HL-60 (cell line): ENCODE data around the gene RB1.

Source experiments
- DNase-seq, 2 experiments: peaks; one replicate each; pipeline ENCODE4 v3.0.0-alpha.2; 2010 to 2020; ENCODE audit warnings: low read depth in 1 of 2, low spot score in 1 of 2
- H3K27ac ChIP-seq: fragments of 250-450 bp; sonication (Bioruptor Pico); replicated peaks from 2 replicates; pipeline ENCODE4 v1.5.1; 2020; ENCODE audit warnings: mild to moderate bottlenecking, moderate library complexity
- H3K27me3 ChIP-seq: fragments of 250-450 bp; sonication (Bioruptor Pico); 2 replicates; pipeline ENCODE4 v1.5.1; 2021; ENCODE audit warnings: mild to moderate bottlenecking, moderate library complexity; ENCODE audit not compliant: insufficient read depth, poor library complexity, severe bottlenecking
- H3K4me3 ChIP-seq: replicated peaks from 2 replicates; pipeline ENCODE4 v1.5.1; 2011; ENCODE audit warnings: mild to moderate bottlenecking, control low read depth, low read length; ENCODE audit not compliant: insufficient read depth
- GABPA ChIP-seq: IDR thresholded peaks from 2 replicates; pipeline ENCODE4 v1.6.1; 2012; ENCODE audit warnings: low read depth
- POLR2AphosphoS5 ChIP-seq: IDR thresholded peaks from 2 replicates; pipeline ENCODE4 v1.6.1; 2012; ENCODE audit warnings: low read depth
- REST ChIP-seq: IDR thresholded peaks from 2 replicates; pipeline ENCODE4 v1.6.1; 2012; ENCODE audit warnings: low read depth; ENCODE audit not compliant: insufficient replicate concordance
- SPI1 ChIP-seq: IDR thresholded peaks from 2 replicates; pipeline ENCODE4 v1.6.1; 2012; ENCODE audit warnings: low read depth, mild to moderate bottlenecking, borderline replicate concordance
- TF ChIP-seq, protein P1 (sequence below): IDR thresholded peaks from one replicate; pipeline ENCODE4 v1.5.1; 2011; ENCODE audit warnings: low read length, control low read depth, inconsistent platforms; ENCODE audit not compliant: insufficient read depth

RB1 gene

GRCh38 chr13:48527955-48528354 is 224.4 kb downstream of the RB1 start:
- DNase-seq, result no peak
- no peak overlapping the region for H3K27ac ChIP-seq
- TF ChIP-seq, protein P1, sequence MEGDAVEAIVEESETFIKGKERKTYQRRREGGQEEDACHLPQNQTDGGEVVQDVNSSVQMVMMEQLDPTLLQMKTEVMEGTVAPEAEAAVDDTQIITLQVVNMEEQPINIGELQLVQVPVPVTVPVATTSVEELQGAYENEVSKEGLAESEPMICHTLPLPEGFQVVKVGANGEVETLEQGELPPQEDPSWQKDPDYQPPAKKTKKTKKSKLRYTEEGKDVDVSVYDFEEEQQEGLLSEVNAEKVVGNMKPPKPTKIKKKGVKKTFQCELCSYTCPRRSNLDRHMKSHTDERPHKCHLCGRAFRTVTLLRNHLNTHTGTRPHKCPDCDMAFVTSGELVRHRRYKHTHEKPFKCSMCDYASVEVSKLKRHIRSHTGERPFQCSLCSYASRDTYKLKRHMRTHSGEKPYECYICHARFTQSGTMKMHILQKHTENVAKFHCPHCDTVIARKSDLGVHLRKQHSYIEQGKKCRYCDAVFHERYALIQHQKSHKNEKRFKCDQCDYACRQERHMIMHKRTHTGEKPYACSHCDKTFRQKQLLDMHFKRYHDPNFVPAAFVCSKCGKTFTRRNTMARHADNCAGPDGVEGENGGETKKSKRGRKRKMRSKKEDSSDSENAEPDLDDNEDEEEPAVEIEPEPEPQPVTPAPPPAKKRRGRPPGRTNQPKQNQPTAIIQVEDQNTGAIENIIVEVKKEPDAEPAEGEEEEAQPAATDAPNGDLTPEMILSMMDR, result no peak
- TF ChIP-seq REST (no peak), SPI1 (no peak), GABPA (no peak), POLR2AphosphoS5 (no peak)
- no peak overlapping the region for H3K4me3 ChIP-seq
- H3K27me3 ChIP-seq, result no peaks in the 10 kb centered on the region

DNA sequence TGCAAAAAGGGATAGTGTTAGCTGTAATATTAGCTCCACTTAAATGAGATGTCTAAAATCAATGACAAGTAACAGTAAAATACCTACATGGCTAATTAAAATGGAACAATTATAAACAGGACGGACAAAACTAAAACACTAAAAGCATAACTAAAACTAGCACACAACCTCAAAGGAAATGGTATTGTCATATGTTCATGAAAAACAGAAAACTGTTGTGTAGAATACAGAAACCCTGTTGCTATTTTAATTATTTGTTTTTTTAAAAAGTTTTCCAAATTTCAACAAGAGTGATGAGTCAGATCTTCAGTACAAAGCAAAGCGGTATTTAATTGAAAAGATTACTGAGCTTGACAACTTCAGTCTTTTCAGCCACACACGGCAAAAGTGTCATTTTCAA is 225.2 kb downstream of the RB1 start:
- no peak overlapping the region for H3K4me3 ChIP-seq
- H3K27ac ChIP-seq, result no peak overlapping the region
- TF ChIP-seq GABPA (no peak), REST (no peak), POLR2AphosphoS5 (no peak), SPI1 (no peak)
- TF ChIP-seq, protein P1, result no peak
- no peaks in the 10 kb centered on the region for H3K27me3 ChIP-seq
- no peak for DNase-seq

DNA sequence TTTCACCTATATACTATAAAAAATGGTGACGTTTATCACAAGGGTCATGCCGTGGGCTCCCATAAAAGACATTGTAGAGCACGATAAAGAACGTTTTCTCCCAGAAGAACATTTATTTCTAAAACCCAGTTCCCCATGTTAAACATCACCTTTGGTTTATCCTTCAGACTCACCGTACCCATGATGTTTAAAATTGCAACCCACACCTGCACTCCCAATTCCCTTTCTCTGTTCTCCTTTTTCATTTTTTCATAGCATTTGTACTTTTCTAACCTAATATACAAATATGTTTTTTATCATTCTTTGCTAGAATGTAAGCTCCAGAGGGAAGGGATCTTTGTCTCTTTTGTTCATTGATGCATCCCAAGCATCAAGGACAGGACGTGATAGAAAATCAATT is 227.3 kb downstream of the RB1 start:
- H3K4me3 ChIP-seq, result no peak overlapping the region
- TF ChIP-seq GABPA (no peak), SPI1 (no peak), REST (no peak), POLR2AphosphoS5 (no peak)
- TF ChIP-seq, protein P1, result no peak
- no peak overlapping the region for H3K27ac ChIP-seq
- H3K27me3 ChIP-seq, result no peaks in the 10 kb centered on the region
- no peak for DNase-seq
